Suprapubic skin (tissue), 4 donors: ENCODE data around the gene GALNT2. TPM values are rescaled to one million over a fixed set of nuclear protein-coding genes. Genes with fewer than 3 reads are reported as not detected.

Experiments
- DNase-seq, 2 donors: peaks; one replicate each; pipeline ENCODE4 v3.0.0-alpha.2; 2019; ENCODE audit warnings: low spot score in 2 of 2
- H3K27ac ChIP-seq: fragments of 200-600 bp; sonication (generic); one replicate; pipeline ENCODE4 v1.5.1; 2019
- H3K27me3 ChIP-seq: fragments of 200-600 bp; sonication (generic); one replicate; pipeline ENCODE4 v1.5.1; 2019
- H3K36me3 ChIP-seq: fragments of 200-600 bp; sonication (generic); one replicate; pipeline ENCODE4 v1.5.1; 2019
- H3K4me1 ChIP-seq: fragments of 200-600 bp; sonication (generic); one replicate; pipeline ENCODE4 v1.5.1; 2019
- H3K4me3 ChIP-seq: fragments of 200-600 bp; sonication (generic); one replicate; pipeline ENCODE4 v1.5.1; 2019; ENCODE audit warnings: mild to moderate bottlenecking
- H3K9me3 ChIP-seq: fragments of 200-600 bp; sonication (generic); one replicate; pipeline ENCODE4 v1.5.1; 2019
- EP300 ChIP-seq: sonication (generic); formaldehyde crosslinking; IDR thresholded peaks from one replicate; pipeline ENCODE4 v1.6.1; 2017; ENCODE audit warnings: antibody characterized with exemption
- POLR2A ChIP-seq, 2 donors: fragments of 450-650 bp; IDR thresholded peaks; one replicate each; pipeline ENCODE4 v1.6.1; 2017; ENCODE audit warnings: antibody characterized with exemption in 2 of 2, mild to moderate bottlenecking in 2 of 2, moderate library complexity in 2 of 2
- POLR2AphosphoS5 ChIP-seq, 3 donors: sonication (generic); formaldehyde crosslinking; IDR thresholded peaks; one replicate each; pipeline ENCODE4 v1.6.1; 2017; ENCODE audit warnings: antibody characterized with exemption in 3 of 3
- WGBS: methylation state at CpG from one replicate; pipeline ENCODE4 v1.1.5; 2018; 5-methylcytosine and 5-hydroxymethylcytosine counted together
- total RNA-seq, 4 donors: library from RNA; depleted of rRNA; stranded (reverse); fragments of >200 nt; gene quantifications; one replicate each; pipeline ENCODE4 v1.1.0, GENCODE V29; 2016
- TF ChIP-seq, protein P1 (sequence below), 2 donors: fragments of 200-600 bp in 1 of 2; fragments of 450-650 bp in 1 of 2; sonication (generic) in 1 of 2; IDR thresholded peaks; one replicate each; pipeline ENCODE4 v1.5.1; 2016 to 2019; ENCODE audit warnings: antibody characterized with exemption in 2 of 2, mild to moderate bottlenecking in 1 of 2, moderate library complexity in 1 of 2

Gene GALNT2
- total RNA-seq, 4 donors from 2014 or later, result 24.1 to 40.2 (median 36.4) TPM

GRCh38 chr1:230249695-230250480 lies 182.8 kb downstream of the GALNT2 start:
- Histone ChIP-seq H3K36me3 (peaks cover 67% of the 10 kb centered on the region), H3K27me3 (no peaks in the 10 kb centered on the region), H3K9me3 (no peaks in the 10 kb centered on the region), H3K4me1 (no peaks in the 10 kb centered on the region), H3K4me3 (no peak overlapping the region), H3K27ac (no peak overlapping the region)
- WGBS, result 96% methylated on average over 10 of the region's 11 CpGs
- TF ChIP-seq EP300, result no peak
- no peak for TF ChIP-seq POLR2A (IDR thresholded peaks at IDR 0.05)
- DNase-seq, result no peak

DNA sequence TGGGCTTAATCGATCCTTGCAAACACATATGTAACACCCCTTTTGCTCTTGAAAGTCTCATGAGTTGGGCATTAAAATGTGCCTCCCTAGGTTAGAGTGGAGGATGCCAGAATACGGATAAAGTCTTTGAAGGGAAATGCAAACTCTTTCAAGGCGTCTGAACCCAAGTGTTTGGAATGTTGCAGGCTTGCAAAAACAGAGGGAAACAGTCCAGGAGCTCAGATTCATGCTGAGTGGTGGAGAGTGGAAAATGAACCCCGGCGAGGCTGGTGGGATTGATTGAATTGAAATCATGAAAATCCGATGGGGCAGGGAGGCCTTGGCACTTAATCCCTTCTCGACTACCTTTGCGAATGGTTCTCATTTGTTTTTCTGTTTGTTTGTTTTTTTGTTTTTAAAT lies 183.6 kb downstream of the GALNT2 start:
- Histone ChIP-seq H3K27ac (no peak overlapping the region), H3K4me1 (no peaks in the 10 kb centered on the region), H3K9me3 (no peaks in the 10 kb centered on the region), H3K27me3 (no peaks in the 10 kb centered on the region), H3K36me3 (peaks cover 67% of the 10 kb centered on the region), H3K4me3 (no peak overlapping the region)
- DNase-seq, result no peak
- WGBS, result 74% methylated on average over 8 of the region's 8 CpGs
- TF ChIP-seq EP300, result no peak
- TF ChIP-seq, protein P1, sequence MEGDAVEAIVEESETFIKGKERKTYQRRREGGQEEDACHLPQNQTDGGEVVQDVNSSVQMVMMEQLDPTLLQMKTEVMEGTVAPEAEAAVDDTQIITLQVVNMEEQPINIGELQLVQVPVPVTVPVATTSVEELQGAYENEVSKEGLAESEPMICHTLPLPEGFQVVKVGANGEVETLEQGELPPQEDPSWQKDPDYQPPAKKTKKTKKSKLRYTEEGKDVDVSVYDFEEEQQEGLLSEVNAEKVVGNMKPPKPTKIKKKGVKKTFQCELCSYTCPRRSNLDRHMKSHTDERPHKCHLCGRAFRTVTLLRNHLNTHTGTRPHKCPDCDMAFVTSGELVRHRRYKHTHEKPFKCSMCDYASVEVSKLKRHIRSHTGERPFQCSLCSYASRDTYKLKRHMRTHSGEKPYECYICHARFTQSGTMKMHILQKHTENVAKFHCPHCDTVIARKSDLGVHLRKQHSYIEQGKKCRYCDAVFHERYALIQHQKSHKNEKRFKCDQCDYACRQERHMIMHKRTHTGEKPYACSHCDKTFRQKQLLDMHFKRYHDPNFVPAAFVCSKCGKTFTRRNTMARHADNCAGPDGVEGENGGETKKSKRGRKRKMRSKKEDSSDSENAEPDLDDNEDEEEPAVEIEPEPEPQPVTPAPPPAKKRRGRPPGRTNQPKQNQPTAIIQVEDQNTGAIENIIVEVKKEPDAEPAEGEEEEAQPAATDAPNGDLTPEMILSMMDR (IDR thresholded peaks at IDR 0.05), result no peak
- no peak for TF ChIP-seq POLR2A (IDR thresholded peaks at IDR 0.05)

DNA sequence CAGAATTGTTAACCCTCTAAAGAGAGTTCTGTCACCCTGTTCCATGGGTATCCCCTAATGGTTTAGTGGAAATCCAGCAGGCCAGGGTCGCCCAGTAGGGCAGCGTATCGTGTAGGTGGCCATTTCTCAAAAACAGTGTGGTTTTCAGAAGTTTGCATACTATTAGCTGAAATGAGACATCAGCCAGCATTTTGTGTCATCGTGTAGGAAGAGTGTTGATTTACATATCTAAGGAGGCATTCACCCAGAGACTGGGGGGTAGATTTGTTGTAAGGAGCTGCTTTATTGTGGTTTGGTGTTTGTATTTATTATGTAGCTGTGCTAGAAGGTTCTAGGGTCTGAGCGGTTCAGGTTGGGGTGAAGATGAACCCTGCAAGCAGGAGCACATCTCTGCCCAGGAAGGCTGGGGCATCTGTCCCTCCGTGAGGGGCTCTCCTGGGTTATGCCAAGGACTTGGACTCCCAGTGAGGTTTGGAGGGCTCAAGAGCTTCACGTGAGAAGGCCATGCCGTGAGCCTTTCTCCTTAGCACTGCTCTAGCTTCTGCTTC lies 184.7 kb downstream of the GALNT2 start:
- Histone ChIP-seq H3K9me3 (no peaks in the 10 kb centered on the region), H3K27ac (no peak overlapping the region), H3K36me3 (peaks cover 65% of the 10 kb centered on the region), H3K4me3 (no peak overlapping the region), H3K27me3 (no peaks in the 10 kb centered on the region), H3K4me1 (no peaks in the 10 kb centered on the region)
- 88% methylated on average over 6 of the region's 8 CpGs for WGBS
- TF ChIP-seq POLR2AphosphoS5 (IDR thresholded peaks at IDR 0.05) (no peak), POLR2A (IDR thresholded peaks at IDR 0.05) (no peak), EP300 (no peak)
- TF ChIP-seq, protein P1 (IDR thresholded peaks at IDR 0.05), result no peak
- no peak for DNase-seq

- whole genome bisulfite sequencing, result 100% methylated on average over 2 of the region's 2 CpGs
- H3K9me3 ChIP-seq, result no peaks in the 10 kb centered on the region
- H3K36me3 ChIP-seq, result peaks cover 62% of the 10 kb centered on the region
- TF ChIP-seq EP300 (no peak), POLR2A (IDR thresholded peaks at IDR 0.05) (no peak), POLR2AphosphoS5 (IDR thresholded peaks at IDR 0.05) (no peak)
- TF ChIP-seq, protein P1 (IDR thresholded peaks at IDR 0.05), result no peak
- H3K27me3 ChIP-seq, result no peaks in the 10 kb centered on the region
- H3K4me3 ChIP-seq, result no peak overlapping the region
- H3K4me1 ChIP-seq, result no peaks in the 10 kb centered on the region
- no peak for DNase-seq
- no peak overlapping the region for H3K27ac ChIP-seq
These were observed 186.1 kb downstream of the GALNT2 start for GRCh38 chr1:230253150-230253549.

- no peaks in the 10 kb centered on the region for H3K27me3 ChIP-seq
- TF ChIP-seq, protein P1 (IDR thresholded peaks at IDR 0.05), result no peak
- TF ChIP-seq POLR2A (IDR thresholded peaks at IDR 0.05) (no peak), EP300 (no peak), POLR2AphosphoS5 (IDR thresholded peaks at IDR 0.05) (no peak)
- no peak overlapping the region for H3K27ac ChIP-seq
- H3K36me3 ChIP-seq, result peaks cover 55% of the 10 kb centered on the region
- 96% methylated on average over 4 of the region's 4 CpGs for WGBS
- no peak overlapping the region for H3K4me3 ChIP-seq
- no peaks in the 10 kb centered on the region for H3K4me1 ChIP-seq
- no peaks in the 10 kb centered on the region for H3K9me3 ChIP-seq
- no peak for DNase-seq
These were observed 187.2 kb downstream of the GALNT2 start for GRCh38 chr1:230254265-230254664.
